Stimulated activated CD4-positive, alpha-beta T cell treated with anti-CD3 and anti-CD28 coated beads, TNF-alpha, amount 100 ng/mL, for 48 hours (primary cell): ENCODE data around the gene KNDC1.
"Not testable (repeated sequence)": the region's sequence is repeated elsewhere in the genome, so short reads cannot be mapped to it uniquely, and the experiment has no call there.

Experiments used
- DNase-seq, 3 donors: peaks; one replicate each; pipeline ENCODE4 v3.0.0-alpha.2; 2020; ENCODE audit warnings: low read depth in 3 of 3

Gene KNDC1

DNA sequence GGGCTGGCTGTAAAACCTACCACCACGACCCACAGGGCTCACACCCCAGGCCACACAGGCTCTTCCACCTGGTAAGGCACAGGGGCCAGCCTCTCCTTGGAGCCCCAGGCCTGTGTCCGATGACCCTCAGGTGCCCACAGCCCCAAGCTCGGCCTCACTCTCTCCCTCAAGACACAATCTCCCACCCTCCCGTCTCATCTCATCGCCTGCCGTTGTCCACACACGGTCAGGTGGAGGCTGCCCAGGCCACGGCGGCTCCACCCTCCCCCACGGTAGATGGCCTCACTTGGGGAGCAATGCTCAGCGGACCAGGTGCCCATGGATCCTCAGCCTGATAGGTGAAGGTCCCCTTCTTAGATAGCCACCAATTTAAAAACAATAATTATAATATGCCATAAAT is 61.3 kb downstream of the KNDC1 start:
- no peak for DNase-seq

DNA sequence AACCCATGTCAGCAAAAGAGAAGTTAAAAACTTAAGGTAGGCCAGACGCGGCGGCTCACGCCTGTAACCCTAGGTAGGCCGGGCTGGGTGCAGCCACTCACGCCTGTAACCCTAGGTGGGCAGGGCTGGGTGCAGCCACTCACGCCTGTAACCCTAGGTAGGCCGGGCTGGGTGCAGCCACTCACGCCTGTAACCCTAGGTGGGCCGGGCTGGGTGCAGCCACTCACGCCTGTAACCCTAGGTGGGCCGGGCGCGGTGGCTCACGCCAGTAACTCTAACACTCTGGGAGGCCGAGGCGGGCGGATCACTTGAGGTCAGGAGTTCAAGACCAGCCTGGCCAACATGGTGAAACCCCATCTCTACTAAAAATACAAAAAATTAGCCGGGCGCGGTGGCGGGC is 61.7 kb downstream of the KNDC1 start:
- not testable (repeated sequence) for DNase-seq

DNA sequence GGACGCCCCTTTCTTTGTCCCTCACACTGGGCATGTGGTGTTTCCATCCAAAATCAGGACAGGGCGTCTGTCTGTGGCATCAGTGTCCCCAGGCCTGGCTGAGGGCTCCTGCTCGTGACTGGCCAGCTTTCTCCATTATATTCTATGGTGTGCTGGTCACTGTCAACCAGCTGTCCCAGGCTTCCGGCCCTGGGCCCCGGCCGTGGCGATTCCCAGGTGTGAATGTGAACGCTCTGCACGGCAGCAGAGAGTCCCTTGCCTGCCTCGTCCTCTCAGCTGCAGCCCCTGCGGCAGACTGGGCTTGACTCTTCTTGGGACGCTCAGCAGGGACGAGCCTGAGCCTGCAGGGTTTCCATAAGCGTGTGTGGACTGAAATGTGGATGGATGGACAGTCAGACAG is 64.1 kb downstream of the KNDC1 start:
- DNase-seq: no peak

DNA sequence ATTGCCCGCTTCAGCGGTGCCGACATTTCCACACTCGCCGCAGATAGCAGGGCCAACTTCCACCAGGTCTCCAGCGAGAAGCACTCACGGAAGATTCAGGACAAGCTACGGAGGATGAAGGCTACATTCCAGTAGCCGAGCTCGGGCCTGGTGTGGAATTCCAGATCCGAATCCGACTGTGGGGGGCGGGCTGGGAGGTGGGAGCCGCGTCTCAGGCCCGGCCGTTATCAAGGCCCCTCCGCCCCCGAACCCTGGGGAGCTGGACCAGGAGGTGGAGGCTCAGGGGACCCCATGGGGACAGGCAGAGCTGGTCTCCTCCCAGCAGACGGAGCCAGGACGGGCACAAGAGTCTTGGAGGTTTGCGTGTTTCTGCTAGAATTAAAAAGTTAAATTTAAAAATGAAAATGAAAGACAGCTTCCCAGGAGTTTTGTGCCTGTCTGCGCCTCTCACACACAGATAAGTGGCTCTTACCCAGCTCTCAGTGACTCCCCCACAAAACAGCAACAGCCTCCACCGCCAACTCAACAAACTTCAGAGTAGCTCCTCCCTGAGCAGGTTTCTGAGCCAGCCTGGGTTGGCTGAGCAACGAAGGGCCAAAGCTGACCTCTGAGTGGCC is 64.8 kb downstream of the KNDC1 start:
- no peak for DNase-seq

DNA sequence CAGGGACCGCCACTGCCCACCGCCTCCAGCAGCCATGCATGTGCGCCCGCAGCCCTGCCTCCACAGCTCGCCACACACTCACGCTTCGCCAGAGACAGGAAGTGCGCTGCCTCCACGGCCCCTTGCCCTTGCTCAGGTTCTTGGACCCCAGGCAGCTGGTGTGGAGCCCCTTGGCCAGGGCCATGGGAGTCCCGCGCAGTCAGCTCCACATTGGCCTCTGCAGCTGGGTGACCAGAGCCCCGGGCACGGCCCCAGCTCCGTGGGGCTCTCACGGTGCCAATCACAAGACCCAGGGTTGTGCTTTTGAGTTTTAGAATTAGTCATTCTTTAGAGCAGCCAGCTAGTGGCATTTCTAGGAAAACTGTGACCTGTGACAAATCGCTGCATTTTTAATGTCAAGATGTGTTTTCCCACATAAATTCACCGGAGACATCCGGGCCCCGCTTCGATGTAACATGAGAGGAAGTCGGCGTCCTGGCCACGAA is 65.7 kb downstream of the KNDC1 start:
- no peak for DNase-seq

DNA sequence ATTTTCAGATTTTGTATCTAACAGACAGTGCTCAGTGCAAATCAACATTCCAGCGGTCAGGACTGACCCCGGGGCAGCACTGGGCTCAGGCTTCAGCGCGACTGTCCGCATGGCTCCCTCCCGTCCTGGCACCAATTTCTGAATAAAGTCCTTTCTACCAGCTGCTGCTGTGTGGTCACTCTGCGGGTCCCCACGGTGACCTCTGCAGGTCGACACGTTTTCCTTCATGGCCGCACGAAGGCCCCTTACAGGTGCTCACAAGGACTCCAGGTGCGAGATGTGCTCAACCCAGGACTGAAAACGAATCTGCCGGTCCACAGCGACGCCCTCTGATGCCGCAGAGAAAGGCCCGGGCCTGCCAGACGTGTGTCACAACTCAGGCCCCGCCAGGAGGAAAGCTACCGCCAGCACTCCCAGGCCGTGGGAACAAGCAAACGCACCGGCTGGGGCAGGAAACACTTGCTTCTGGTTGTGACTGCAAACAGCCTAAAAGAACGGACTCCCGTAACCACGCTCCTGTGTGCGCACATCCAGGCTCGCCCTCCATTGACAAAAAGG is 66.3 kb downstream of the KNDC1 start:
- DNase-seq: no peak

DNA sequence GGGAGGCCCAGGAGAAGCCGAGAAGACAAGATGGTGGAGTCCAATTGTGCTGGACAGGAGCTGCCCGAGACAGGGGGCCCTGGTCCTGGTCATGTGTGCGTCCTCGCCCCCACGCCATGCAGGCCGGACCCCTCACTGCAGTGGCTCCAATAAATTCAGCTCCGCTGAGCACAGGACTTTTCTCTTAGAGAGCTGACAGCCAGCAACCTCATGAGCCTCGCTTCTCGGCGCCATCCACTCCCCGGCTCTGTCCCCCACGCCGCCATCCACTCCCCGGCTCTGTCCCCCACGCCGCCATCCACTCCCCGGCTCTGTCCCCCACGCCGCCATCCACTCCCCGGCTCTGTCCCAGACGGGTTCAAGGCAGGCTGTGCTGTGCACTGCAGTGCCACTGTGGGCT is 67.2 kb downstream of the KNDC1 start:
- no peak for DNase-seq

DNA sequence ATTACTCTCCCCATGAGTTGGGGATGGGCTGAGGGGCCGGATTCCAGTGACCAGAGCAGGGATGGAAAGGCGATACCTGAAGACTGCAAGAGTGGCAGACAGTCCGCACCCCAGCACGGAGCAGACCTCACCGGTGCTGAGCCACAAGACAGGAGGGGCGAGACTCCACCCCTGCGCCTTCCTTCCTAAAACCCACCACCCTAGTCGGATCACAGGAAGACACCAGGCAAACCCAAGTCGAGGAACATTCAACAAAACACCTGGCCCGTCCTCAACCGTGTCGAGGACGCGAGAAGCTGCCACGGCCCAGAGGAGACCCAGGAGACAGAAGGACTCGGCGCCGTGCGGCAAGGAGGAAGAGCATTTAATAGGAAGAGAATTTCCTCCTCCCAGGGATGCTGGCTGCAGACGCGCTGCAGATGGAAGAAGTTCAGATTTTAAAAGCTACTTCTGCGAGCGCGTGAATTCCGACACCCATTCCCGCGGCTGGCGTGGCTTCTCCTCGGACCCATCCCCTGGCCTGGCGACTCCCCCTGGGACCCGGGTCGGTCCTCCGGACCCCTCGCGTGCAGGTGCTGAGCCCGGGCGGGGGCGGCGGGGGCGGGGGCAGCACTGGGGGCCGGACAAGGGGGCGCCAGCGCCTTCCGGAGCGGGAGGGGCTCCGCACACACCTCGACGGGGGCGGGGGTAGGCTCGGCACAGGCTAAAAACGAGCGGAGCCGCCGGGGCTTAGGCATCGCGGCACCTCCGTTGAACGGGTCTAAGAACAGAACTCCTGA is 69.4 kb downstream of the KNDC1 start:
- no peak for DNase-seq

DNA sequence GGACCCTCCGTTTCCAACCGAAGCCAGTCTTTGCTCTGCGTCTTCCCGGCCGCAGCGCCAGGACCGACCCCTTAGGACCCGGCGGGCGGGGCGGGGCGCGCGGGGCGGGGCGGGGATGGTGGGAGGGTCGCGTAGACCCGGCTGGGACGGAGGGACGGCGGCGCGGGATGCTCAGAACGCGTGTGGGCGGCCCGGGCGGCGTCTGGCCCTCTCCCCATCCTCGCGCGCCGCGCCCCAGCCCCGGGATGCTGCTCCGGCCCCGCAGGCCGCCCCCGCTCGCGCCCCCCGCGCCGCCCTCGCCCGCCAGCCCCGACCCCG is 70.0 kb downstream of the KNDC1 start, which contains the start of gene UTF1:
TSS of gene UTF1 (plus strand) at position 174 of the 318 bp plus-strand sequence. CDS start at position 246, 72 bp downstream.
- DNase-seq: no peak

DNA sequence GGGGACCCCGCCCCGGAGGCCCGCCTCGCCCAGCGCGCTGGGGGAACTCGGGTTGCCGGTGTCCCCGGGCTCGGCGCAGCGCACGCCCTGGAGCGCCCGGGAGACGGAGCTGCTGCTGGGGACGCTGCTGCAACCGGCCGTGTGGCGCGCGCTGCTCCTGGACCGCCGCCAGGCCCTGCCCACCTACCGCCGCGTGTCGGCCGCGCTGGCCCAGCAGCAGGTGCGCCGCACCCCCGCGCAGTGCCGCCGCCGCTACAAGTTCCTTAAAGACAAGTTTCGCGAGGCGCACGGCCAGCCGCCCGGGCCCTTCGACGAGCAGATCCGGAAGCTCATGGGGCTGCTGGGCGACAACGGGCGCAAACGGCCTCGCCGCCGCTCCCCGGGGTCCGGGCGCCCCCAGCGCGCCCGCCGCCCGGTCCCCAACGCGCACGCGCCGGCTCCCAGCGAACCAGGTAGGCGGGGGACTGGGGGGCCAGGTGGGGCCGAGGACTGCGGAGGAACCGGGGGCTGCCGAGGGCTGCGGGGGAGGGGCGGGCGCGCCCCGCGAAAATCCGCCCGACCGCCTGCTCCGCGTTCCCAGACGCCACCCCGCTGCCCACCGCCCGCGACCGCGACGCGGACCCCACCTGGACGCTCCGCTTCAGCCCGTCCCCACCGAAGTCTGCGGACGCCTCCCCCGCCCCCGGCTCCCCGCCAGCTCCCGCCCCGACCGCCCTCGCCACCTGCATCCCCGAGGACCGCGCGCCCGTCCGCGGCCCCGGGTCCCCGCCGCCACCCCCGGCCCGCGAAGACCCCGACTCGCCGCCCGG is 70.6 kb downstream of the KNDC1 start:
- DNase-seq: no peak

DNA sequence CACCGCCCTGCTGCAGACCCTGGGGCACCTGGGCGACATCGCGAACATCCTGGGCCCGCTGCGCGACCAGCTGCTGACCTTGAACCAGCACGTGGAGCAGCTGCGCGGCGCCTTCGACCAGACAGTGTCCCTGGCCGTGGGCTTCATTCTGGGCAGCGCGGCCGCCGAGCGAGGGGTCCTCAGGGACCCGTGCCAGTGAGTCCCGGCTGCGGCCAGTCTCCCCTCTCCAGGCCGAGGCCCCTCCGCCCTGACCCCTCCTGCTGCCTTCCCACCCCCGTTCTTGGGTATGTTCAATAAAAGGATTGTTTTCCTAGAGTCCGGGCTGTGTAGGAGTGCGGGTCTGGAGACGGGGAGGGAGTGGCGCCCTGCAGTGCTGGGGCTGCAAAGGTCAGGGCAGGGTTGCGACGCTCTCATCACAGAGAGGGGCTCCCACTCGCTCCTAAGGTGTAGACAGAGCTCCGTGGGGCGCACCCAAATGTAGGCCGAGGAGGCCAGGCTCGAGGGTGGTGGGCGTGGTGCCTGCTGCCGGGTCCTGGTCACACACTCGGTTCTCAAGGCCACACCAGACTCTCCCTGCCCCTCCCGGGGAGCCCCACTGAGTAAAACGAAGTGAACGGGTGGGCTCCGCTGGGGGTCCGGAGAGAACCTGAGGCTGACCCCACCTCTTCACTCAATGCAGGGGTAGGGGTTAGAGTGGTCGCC is 71.4 kb downstream of the KNDC1 start:
- no peak for DNase-seq

DNA sequence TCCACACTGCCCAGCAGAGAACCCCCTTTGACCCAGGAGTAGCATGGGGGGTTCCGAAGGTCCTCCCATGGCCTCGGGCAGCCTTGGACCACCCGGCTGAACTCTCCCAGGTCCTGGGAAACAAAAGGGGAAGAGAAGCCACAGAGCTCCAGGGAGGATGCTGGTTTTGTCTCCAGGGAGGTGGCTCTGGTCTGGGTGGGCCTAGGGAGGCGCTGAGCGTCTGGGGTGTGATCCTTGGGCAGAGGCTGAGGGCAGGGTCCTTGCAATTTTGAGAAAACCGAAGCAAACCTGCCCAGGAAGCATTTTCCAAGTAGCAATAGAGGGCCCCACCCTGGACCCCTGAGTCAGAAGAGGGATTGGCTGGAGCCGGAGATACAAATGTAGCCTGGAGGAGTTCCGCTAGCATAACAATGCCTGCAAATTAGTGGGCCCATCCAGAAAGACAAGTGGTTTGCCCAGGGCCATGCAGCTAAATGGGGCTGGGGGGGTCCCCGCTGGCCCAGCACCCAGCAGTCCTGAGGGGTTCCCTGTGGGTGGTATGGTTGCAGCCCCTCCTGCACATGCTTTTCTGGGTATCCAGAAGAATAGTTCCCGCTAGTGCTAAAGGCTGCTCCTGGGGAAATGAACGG is 72.0 kb downstream of the KNDC1 start:
- no peak for DNase-seq

DNA sequence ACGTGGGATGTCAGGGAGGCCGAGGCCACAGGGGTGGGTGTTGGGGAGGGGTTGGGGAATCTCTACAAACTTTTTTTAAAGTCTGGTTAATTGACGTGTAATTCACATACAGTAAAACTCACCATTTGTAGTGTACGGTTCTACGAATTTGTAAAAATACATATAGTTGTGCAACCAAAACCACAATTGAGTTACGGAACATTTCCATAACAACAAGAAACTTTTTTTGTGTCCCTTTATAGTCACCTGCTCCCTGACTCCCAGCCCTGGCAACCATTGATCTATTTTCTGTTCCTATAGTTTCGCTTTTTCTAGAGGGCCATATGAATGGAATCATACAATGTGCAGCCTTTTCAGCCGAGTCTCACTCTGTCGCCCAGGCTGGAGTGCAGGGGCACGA is 74.8 kb downstream of the KNDC1 start:
- not testable (repeated sequence) for DNase-seq

DNA sequence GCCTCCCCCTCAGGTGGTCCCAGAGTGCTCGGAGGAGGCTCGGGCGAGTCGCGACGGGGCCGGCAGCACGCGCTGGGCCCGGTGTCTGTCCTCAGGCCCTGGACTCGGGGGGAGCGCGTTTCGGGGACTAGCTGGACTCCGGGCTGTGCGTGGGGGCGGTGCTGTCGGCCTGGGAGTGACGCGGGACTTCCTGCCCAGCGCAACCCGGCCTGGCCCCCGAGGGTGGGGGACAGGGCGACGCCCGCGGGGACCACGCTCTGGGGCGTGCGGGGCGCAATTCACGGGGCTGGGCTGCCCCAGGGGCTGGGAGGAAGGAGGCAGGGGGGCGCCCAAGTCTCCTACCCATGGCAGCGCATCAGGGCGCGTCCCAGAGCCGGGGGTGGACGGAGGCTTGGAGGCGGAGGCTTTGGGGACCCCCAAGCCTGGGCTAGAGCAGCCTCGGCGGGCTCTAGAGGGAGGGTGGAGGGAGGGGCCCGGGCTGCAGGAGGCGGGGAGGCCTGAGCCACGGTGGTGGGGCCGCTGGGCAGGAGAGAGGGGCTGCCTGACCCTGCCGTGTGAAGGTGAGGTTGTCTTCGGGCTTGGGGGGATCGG is 75.3 kb downstream of the KNDC1 start:
- DNase-seq: no peak

DNA sequence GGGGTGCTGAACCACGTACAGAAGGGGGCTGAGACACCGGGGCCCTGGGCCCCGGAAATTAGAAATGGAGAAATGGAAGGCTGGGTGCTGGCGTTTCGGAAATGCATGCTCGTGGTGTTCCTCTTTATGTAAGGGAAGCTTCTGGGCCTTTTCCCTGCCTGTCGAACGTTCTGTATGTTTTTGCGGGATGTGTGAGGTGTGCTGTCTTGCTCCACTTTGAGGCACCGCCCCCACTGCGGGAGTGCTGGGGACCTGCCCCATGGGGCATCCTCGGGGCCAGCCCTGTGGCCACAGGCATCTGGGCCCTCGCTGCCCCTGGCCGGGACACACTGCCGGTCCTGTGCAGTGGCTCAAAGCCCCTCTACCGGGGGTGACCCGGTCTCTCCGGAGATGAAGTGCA is 75.9 kb downstream of the KNDC1 start:
- DNase-seq: no peak

DNA sequence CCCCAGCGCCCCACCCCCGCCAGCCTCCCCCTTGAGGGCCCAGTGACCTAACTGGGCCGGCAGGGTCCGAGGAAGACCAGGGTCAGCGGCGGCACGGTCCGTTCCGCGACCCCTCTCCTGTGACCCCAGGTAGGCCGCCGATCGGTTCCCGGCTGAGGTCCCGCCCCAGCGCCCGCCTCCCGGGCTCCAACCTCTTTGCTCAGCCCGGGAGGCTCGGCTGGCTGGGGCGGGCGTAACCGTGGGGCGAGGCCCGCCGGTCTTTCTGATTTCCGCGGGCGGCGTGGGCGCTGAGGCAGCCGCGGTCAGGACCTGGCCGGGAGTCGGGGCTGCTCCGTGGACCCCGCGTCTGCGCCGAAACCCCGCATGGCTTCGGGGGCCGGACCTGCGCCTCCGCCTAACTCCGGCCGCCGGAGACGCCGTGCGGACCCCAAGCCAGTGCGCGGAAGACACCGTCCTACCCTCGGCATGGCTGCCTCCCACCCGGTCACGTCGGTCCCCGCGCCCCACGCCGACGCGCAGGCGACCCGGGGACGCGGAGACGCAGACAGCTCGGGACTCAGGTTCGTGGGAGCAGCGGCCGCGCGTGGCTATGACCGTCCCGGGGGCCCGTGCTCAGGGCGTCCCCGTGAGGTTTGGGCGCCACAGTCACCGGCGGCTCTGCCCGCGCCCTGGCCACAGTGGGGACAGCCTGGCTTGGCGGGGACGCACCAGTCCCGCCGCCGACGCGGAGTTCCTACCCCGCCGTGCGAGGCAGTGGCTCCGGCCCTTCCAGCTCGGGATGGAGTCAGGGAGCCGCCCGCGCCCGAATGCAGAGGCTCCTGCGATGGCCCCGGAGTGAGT is 76.6 kb downstream of the KNDC1 start:
- no peak for DNase-seq

DNA sequence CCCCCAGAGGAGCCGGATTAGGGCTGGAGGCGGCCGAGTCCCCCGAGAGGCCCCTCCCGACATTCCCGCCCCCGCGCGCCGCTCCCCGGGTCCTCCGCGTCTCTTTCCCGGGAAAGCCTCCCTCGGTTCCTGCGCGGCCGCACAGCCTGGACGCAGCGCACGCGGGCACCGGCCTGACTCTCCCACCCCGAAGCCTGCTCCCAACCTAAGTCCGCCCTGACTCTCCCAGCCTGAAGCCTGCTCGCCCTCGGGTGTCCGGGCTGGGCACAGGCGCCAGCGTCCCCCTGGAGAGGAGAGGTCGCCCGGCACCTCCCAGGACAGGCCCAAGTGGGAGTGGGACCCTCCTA is 77.2 kb downstream of the KNDC1 start:
- no peak for DNase-seq

DNA sequence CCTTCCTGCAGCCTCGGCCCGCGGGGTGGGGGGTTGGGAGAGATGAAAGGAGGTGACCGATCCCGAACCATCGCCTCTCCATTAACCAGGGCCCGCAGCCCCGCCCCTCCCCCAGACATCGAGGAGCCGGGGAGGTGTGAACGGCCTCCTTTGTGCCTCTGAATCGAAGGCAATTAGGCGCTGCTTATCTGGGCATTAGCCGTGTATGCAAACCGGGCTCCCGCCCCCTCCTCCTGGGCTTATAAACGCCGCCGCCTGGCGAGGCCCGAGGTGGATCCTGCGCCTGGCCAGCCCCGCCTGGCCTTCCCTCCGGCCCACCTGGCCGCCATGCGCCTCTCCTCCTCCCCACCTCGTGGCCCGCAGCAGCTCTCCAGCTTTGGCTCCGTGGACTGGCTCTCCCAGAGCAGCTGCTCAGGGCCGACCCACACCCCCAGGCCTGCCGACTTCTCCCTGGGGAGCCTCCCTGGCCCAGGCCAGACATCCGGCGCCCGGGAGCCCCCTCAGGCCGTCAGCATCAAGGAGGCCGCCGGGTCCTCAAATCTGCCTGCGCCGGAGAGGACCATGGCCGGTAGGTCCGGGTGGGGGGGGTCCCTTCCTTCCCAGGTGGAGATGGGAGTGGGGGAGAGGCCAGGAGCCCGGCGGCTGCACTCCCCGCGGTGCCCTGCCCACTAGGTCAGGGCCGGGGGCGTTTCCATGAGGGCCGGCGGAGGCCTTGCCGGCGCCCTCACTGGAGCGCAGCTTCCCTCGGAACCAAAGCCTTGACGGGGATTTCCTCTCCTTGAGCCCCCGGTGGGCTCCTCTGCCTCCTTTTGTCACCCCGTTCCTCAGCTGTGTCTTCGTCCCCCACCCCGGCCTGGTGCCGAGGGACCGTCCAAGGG is 77.8 kb downstream of the KNDC1 start, which contains the start of gene VENTX:
TSS of gene VENTX (plus strand) at position 268 of the 878 bp plus-strand sequence. CDS start at position 328, 60 bp downstream.
- no peak for DNase-seq

DNA sequence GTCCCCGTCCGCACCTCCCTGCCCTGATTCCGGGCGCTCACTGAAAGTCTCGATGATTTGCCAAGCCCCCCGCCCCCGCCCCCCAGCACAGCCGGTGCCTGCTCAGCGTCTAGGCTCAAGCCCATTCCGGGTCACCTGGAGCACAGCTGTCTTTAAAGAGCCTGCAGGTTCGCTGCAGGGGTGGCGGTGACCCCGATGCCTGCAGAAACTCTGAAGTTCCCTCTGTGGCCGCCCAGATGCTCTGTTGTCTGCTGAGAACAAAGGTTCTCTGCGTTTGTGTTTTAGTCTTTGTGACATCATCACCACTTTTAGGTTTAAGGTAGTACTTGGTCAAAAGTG is 78.4 kb downstream of the KNDC1 start:
- no peak for DNase-seq
